Fibroblast of pulmonary artery (primary cell): ENCODE measurements around the gene ADORA1.

ENCODE experiments used
- DNase-seq: peaks from one replicate; pipeline ENCODE4 v3.0.0-alpha.2; 2010; ENCODE audit warnings: low read depth
- H3K4me3 ChIP-seq: replicated peaks from 2 replicates; pipeline ENCODE4 v1.5.1; 2011; ENCODE audit warnings: low read depth, mild to moderate bottlenecking, control low read depth, low read length, moderate library complexity
- TF ChIP-seq, protein P1 (sequence below): IDR thresholded peaks from 2 replicates; pipeline ENCODE4 v1.5.1; 2011; ENCODE audit warnings: mild to moderate bottlenecking, control low read depth, low read length, inconsistent platforms; ENCODE audit errors: missing control alignments

Gene ADORA1

DNA sequence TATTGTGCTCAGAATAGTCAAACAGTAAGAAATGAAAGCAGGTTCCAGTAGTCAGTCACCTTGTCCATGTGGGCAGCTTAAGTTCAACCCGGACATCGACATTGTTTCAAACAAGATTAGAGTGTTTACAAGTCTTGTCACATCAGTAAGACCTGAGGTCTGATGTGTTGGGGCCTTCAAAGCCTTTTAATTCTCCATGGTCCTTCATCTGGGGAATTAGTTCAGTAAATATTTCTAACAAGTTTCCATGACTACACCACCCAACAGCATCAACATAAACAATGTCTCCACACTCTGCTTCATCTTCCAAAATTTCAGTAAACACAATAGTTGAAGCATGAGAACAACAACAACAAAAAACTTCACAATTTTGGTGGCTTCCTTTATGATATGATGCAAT, 15.1 kb upstream of the ADORA1 start:
- no peak for DNase-seq
- TF ChIP-seq, protein P1, sequence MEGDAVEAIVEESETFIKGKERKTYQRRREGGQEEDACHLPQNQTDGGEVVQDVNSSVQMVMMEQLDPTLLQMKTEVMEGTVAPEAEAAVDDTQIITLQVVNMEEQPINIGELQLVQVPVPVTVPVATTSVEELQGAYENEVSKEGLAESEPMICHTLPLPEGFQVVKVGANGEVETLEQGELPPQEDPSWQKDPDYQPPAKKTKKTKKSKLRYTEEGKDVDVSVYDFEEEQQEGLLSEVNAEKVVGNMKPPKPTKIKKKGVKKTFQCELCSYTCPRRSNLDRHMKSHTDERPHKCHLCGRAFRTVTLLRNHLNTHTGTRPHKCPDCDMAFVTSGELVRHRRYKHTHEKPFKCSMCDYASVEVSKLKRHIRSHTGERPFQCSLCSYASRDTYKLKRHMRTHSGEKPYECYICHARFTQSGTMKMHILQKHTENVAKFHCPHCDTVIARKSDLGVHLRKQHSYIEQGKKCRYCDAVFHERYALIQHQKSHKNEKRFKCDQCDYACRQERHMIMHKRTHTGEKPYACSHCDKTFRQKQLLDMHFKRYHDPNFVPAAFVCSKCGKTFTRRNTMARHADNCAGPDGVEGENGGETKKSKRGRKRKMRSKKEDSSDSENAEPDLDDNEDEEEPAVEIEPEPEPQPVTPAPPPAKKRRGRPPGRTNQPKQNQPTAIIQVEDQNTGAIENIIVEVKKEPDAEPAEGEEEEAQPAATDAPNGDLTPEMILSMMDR, result no peak
- no peak overlapping the region for H3K4me3 ChIP-seq

GRCh38 chr1:203113308-203113707, 14.2 kb upstream of the ADORA1 start:
- TF ChIP-seq, protein P1, result no peak
- no peak overlapping the region for H3K4me3 ChIP-seq
- DNase-seq, result no peak

DNA sequence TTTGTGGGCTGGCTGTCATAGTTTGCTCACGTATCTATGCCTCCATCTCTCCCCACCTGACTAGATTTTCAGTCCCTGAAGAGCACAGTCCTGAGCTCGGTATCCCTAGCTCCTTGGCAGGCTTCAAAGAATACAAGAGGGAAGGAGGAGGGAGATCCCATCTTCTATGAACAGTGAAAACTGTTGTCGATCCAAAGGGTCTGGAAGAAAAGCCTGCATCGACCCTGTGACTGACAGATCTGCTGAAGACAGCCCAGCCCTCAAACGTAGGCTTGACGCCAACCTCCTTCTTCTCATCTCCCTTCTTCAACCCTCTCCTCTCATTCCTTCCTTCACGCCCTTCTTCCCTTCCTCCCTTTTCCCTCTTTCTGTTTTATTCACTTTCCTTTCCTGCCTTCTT, 13.3 kb upstream of the ADORA1 start:
- no peak overlapping the region for H3K4me3 ChIP-seq
- TF ChIP-seq, protein P1, result no peak
- DNase-seq, result no peak

DNA sequence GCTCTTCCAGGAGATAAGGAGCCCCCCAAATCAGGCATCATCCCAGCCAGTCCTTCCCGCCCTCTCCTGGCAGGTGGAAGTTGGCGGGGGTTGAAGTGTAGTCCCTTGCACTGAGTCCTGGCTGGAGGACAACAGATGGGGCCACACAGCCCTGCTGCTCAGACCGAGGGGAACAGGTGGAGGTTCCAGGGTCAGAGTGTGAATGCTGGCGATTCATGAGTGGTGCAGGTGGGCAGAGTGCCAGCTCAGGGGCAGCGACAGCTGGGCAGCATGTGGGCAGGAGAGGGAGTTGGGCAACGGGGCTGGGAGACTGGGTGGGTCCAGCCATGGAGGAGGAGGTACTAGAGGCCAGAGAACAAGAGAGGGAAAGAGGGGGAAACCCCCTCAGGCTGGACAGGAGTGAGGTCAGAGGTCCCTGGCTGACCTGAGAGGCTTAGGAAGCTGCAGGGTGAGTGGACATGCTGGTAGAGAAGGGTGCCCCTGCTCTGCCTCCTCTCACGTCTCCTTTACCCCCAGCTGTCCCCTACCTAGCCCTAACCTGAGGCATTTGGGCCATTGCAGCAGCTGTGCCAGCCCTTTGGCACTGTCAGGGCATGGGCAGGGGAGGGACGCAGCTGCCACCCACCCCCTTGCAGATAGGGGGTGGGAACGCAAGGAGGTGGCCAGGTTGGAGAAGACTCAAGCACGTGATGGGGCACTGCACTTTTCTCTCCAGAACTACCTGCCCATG, 11.3 kb upstream of the ADORA1 start:
- H3K4me3 ChIP-seq, result no peak overlapping the region
- TF ChIP-seq, protein P1, result no peak

GRCh38 chr1:203117611-203118575, 9.6 kb upstream of the ADORA1 start:
- peak; percentile 72 for DNase-seq
- no peak overlapping the region for H3K4me3 ChIP-seq
- TF ChIP-seq, protein P1, result peak; percentile 71

More for the DNA sequence above, 11.3 kb upstream of the ADORA1 start:
- no peak for DNase-seq

DNA sequence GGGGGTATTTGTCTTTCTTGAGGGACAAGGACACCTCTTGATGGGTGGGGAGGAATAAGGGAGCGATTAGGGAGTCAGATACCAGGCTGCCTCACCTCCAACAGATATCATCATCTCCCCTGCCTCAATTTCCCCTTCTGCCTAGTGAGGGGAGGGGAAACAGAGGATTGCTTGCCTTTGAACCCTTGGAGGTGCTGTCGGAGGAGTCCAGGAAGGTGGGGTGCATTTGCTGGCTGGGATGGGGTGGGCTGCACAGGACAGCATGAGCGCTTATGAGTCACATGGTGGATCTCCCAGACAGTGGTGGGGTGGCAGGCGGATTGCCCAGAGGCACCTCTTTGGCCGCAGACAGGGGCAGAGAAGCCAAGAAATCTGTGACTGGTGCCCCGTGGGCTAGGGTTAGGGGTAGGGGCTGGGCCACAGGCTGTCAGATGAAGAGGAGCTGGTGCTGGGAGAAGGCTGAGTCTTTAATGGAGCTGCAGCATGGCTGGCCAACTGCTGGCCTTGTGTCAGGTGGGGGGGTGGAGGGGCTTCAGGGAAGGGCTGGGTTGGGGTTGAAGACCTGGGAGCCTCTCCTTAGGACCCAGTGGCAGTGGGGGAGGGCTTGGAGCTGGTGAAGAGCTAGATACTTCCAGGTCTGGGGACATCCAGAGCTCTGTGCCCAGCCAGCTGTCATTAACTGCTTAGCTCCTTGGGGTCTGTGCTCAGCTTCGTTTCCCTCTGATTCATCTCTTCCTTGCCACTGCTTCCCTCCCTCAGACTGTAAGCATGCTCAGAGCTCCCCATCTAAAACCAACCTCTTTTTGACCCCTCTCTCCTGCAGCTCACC, 7.0 kb upstream of the ADORA1 start:
- DNase-seq, result no peak
- TF ChIP-seq, protein P1, result no peak
- H3K4me3 ChIP-seq, result no peak overlapping the region
